Measurements from ENCODE around the gene CYB561D2. TPM values are rescaled to one million over a fixed set of nuclear protein-coding genes. Genes with fewer than 3 reads are reported as not detected.

The CYB561D2 gene
- polyA plus RNA-seq, 1 donor (not counting 4 experiments of a cell fraction or from before 2014, with no cell fraction given): 12.3 TPM

- no peak for TF ChIP-seq EZH2 (IDR thresholded peaks at IDR 0.05; ENCODE audit: low read length)
- TF ChIP-seq, protein P1, sequence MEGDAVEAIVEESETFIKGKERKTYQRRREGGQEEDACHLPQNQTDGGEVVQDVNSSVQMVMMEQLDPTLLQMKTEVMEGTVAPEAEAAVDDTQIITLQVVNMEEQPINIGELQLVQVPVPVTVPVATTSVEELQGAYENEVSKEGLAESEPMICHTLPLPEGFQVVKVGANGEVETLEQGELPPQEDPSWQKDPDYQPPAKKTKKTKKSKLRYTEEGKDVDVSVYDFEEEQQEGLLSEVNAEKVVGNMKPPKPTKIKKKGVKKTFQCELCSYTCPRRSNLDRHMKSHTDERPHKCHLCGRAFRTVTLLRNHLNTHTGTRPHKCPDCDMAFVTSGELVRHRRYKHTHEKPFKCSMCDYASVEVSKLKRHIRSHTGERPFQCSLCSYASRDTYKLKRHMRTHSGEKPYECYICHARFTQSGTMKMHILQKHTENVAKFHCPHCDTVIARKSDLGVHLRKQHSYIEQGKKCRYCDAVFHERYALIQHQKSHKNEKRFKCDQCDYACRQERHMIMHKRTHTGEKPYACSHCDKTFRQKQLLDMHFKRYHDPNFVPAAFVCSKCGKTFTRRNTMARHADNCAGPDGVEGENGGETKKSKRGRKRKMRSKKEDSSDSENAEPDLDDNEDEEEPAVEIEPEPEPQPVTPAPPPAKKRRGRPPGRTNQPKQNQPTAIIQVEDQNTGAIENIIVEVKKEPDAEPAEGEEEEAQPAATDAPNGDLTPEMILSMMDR (optimal IDR thresholded peaks at IDR 0.05 in 1 of 3, IDR thresholded peaks at IDR 0.05 in 1 of 3, conservative IDR thresholded peaks at IDR 0.05 in 1 of 3; ENCODE audit: extremely low read depth in 1 of 3, insufficient read depth in 2 of 3, low read length in 3 of 3): no peak
- H4K20me1 ChIP-seq (ENCODE audit: control insufficient read depth, extremely low read depth, insufficient read depth, low read length): peaks cover 3% of the 10 kb centered on the region
- H3K36me3 ChIP-seq (ENCODE audit: control insufficient read depth in 2 of 2, extremely low read depth in 1 of 2, insufficient read depth in 2 of 2, low read length in 2 of 2): no peaks in the 10 kb centered on the region
- H3K4me3 ChIP-seq (ENCODE audit: control insufficient read depth in 2 of 3, extremely low read depth in 1 of 3, insufficient read depth in 2 of 3, low read depth in 1 of 3, low read length in 3 of 3): no peak overlapping the region
- no peak overlapping the region for H3K4me2 ChIP-seq (ENCODE audit: control insufficient read depth, extremely low read depth, insufficient read depth, low read depth, low read length)
- dilution Hi-C loops (cut with MboI; ENCODE audit: extremely low pct_ligation_motif_present, low sequenced_read_pairs): no loop called here
- no peaks in the 10 kb centered on the region for H3K79me2 ChIP-seq (ENCODE audit: control insufficient read depth, insufficient read depth, low read length)
- no peak for FAIRE-seq
- peaks cover 4% of the 10 kb centered on the region for H3K27me3 ChIP-seq (ENCODE audit: control insufficient read depth, extremely low read depth, insufficient read depth, low read length)
- H2AFZ ChIP-seq (ENCODE audit: control insufficient read depth, low read length): no peak overlapping the region
- no peak overlapping the region for H3K27ac ChIP-seq (ENCODE audit: control insufficient read depth, insufficient read depth, low read length)
- DNase-seq (ENCODE audit: low read depth, low spot score): no peak
- no peaks in the 10 kb centered on the region for H3K9me3 ChIP-seq (ENCODE audit: control insufficient read depth, low read depth, low read length)
- H3K9me1 ChIP-seq (ENCODE audit: control insufficient read depth, extremely low read depth, insufficient read depth, low read length): no peaks in the 10 kb centered on the region
- no peak overlapping the region for H3K9ac ChIP-seq (ENCODE audit: control insufficient read depth, extremely low read depth, insufficient read depth, low read length)
- no peaks in the 10 kb centered on the region for H3K4me1 ChIP-seq (ENCODE audit: control insufficient read depth, extremely low read depth, insufficient read depth, low read length)
These were observed 29.9 kb downstream of the CYB561D2 start for GRCh38 chr3:50380405-50381085.

GRCh38 chr3:50381383-50381782, 30.7 kb downstream of the CYB561D2 start:
- FAIRE-seq: no peak
- Histone ChIP-seq H3K36me3 (ENCODE audit: control insufficient read depth in 2 of 2, extremely low read depth in 1 of 2, insufficient read depth in 2 of 2, low read length in 2 of 2) (no peaks in the 10 kb centered on the region), H3K4me2 (ENCODE audit: control insufficient read depth, extremely low read depth, insufficient read depth, low read depth, low read length) (no peak overlapping the region), H3K79me2 (ENCODE audit: control insufficient read depth, insufficient read depth, low read length) (no peaks in the 10 kb centered on the region), H3K27me3 (ENCODE audit: control insufficient read depth, extremely low read depth, insufficient read depth, low read length) (peaks cover 11% of the 10 kb centered on the region), H4K20me1 (ENCODE audit: control insufficient read depth, extremely low read depth, insufficient read depth, low read length) (peaks cover 3% of the 10 kb centered on the region), H3K9me1 (ENCODE audit: control insufficient read depth, extremely low read depth, insufficient read depth, low read length) (no peaks in the 10 kb centered on the region), H3K9ac (ENCODE audit: control insufficient read depth, extremely low read depth, insufficient read depth, low read length) (no peak overlapping the region), H3K9me3 (ENCODE audit: control insufficient read depth, low read depth, low read length) (no peaks in the 10 kb centered on the region), H3K27ac (ENCODE audit: control insufficient read depth, insufficient read depth, low read length) (no peak overlapping the region), H2AFZ (ENCODE audit: control insufficient read depth, low read length) (no peak overlapping the region), H3K4me1 (ENCODE audit: control insufficient read depth, extremely low read depth, insufficient read depth, low read length) (no peaks in the 10 kb centered on the region), H3K4me3 (ENCODE audit: control insufficient read depth in 2 of 3, extremely low read depth in 1 of 3, insufficient read depth in 2 of 3, low read depth in 1 of 3, low read length in 3 of 3) (no peak overlapping the region)
- dilution Hi-C loops (cut with MboI; ENCODE audit: extremely low pct_ligation_motif_present, low sequenced_read_pairs): no loop called here
- TF ChIP-seq, protein P1 (optimal IDR thresholded peaks at IDR 0.05 in 1 of 3, IDR thresholded peaks at IDR 0.05 in 1 of 3, conservative IDR thresholded peaks at IDR 0.05 in 1 of 3; ENCODE audit: extremely low read depth in 1 of 3, insufficient read depth in 2 of 3, low read length in 3 of 3): no peak
- no peak for TF ChIP-seq EZH2 (IDR thresholded peaks at IDR 0.05; ENCODE audit: low read length)
- DNase-seq (ENCODE audit: low read depth, low spot score): no peak
